ENCODE results near the gene ZNF75A.

DNA sequence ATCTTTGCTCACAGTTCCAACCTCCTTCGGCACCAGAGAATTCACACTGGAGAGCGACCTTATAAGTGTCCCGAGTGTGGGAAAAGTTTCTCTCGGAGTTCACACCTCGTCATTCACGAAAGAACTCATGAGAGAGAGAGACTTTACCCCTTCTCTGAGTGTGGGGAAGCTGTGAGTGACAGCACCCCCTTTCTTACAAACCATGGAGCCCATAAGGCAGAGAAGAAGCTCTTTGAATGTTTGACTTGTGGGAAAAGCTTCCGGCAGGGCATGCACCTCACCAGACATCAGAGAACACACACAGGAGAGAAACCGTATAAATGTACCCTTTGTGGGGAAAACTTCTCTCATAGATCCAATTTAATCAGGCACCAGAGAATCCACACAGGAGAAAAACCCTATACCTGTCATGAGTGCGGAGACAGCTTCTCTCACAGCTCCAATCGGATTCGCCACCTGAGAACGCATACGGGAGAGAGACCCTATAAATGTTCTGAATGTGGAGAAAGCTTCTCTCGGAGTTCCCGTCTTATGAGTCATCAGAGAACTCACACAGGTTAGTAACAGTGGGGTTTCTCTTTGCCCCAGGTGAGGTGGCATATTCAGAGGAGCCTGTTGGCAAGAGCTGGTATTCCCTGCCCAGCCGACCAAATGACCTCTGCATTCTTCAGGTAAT lies 15.2 kb upstream of the ZNF75A start:
- no peak for TF ChIP-seq ZNF560 (tag by site-specific recombination; IDR thresholded peaks at IDR 0.05; ENCODE audit: borderline replicate concordance)
- TF ChIP-seq CTCF (tag by site-specific recombination; IDR thresholded peaks at IDR 0.05) = no peak
- TF ChIP-seq ZNF140 (tag by site-specific recombination; IDR thresholded peaks at IDR 0.05) = no peak
- no peak for TF ChIP-seq YY1 (tag by site-specific recombination; IDR thresholded peaks at IDR 0.05)
- no peak for TF ChIP-seq ZNF169 (tag by site-specific recombination; IDR thresholded peaks at IDR 0.05)
- TF ChIP-seq ATF2 (tag by site-specific recombination; IDR thresholded peaks at IDR 0.05; ENCODE audit: low read depth) = no peak
- TF ChIP-seq MYNN (tag by site-specific recombination; IDR thresholded peaks at IDR 0.05; ENCODE audit: borderline replicate concordance) = no peak
- TF ChIP-seq ZNF707 (tag by site-specific recombination; IDR thresholded peaks at IDR 0.05) = no peak
- TF ChIP-seq, protein P1, sequence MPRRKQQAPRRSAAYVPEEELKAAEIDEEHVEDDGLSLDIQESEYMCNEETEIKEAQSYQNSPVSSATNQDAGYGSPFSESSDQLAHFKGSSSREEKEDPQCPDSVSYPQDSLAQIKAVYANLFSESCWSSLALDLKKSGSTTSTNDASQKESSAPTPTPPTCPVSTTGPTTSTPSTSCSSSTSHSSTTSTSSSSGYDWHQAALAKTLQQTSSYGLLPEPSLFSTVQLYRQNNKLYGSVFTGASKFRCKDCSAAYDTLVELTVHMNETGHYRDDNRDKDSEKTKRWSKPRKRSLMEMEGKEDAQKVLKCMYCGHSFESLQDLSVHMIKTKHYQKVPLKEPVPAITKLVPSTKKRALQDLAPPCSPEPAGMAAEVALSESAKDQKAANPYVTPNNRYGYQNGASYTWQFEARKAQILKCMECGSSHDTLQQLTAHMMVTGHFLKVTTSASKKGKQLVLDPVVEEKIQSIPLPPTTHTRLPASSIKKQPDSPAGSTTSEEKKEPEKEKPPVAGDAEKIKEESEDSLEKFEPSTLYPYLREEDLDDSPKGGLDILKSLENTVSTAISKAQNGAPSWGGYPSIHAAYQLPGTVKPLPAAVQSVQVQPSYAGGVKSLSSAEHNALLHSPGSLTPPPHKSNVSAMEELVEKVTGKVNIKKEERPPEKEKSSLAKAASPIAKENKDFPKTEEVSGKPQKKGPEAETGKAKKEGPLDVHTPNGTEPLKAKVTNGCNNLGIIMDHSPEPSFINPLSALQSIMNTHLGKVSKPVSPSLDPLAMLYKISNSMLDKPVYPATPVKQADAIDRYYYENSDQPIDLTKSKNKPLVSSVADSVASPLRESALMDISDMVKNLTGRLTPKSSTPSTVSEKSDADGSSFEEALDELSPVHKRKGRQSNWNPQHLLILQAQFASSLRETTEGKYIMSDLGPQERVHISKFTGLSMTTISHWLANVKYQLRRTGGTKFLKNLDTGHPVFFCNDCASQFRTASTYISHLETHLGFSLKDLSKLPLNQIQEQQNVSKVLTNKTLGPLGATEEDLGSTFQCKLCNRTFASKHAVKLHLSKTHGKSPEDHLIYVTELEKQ (tag by site-specific recombination; IDR thresholded peaks at IDR 0.05; ENCODE audit: borderline replicate concordance) = no peak
- TF ChIP-seq ZBTB7A (tag by site-specific recombination; IDR thresholded peaks at IDR 0.05; ENCODE audit: low read depth) = no peak
- TF ChIP-seq ZNF112 (tag by site-specific recombination; IDR thresholded peaks at IDR 0.05) = no peak

Measured in HEK293 (cell line).